K562 (cell line): ENCODE measurements around the gene MGA. TPM values are rescaled to one million over a fixed set of nuclear protein-coding genes. Genes with fewer than 3 reads are reported as not detected.

Experiments used
- ATAC-seq: fragments of 200-7000 bp; cut with Tn5 transposase; 3 replicates; pipeline ENCODE4 v1.9.1; 2020; ENCODE audit warnings: moderate library complexity
- BruUV-seq: library from RNA; stranded (reverse); fragments of 400-500 nt; replicated peaks from 2 replicates; lab custom pipeline; 2021; lab: Mats Ljungman, UMichigan
- CTCF ChIA-PET: fragments of 300-600 bp; formaldehyde crosslinking; extraction: SDS; loops from one replicate; lab custom pipeline; 2021; ENCODE audit warnings: low intra/inter-chr PET ratio; lab: Yijun Ruan, JAX
- POLR2A ChIA-PET: fragments of 300-600, 350-650 bp; sonication (Branson Sonifier 250); formaldehyde crosslinking; extraction: SDS; loops from one replicate; lab custom pipeline; 2021; ENCODE audit warnings: antibody characterized with exemption, inconsistent platforms; lab: Yijun Ruan, JAX
- DNase-seq, 4 experiments: peaks; one replicate each; pipeline versions ENCODE4 v3.0.0 to v3.0.0-alpha.2; 2011 to 2018; ENCODE audit warnings: low spot score in 3 of 4, mixed read lengths in 3 of 4; ENCODE audit errors: extremely low read depth in 1 of 4
- FAIRE-seq: peaks from 2 replicates; lab custom pipeline; 2011; peaks lifted over from hg19 to GRCh38; lab: Jason Lieb, UNC
- H2AFZ ChIP-seq: 2 replicates; pipeline ENCODE4 v1.6.0; 2011; ENCODE audit warnings: low read depth, low read length, control low read depth, inconsistent platforms
- H3K27ac ChIP-seq: fragments of 200-600 bp; 3 replicates; pipeline ENCODE4 v1.8.0; 2011; ENCODE audit warnings: low read depth, mild to moderate bottlenecking, control low read depth, inconsistent platforms, low read length, moderate library complexity, mixed read lengths; ENCODE audit errors: extremely low read depth
- H3K27me3 ChIP-seq, 2 experiments: fragments of 300-600 bp in 1 of 2; 2 replicates in 1 of 2; 3 replicates in 1 of 2; pipeline versions ENCODE4 v1.6.0 to v1.8.0; 2011; ENCODE audit warnings: inconsistent platforms in 2 of 2, low read length in 2 of 2, mild to moderate bottlenecking in 1 of 2, mixed read lengths in 1 of 2, moderate library complexity in 1 of 2; ENCODE audit not compliant: control insufficient read depth in 2 of 2, insufficient read depth in 2 of 2
- H3K36me3 ChIP-seq: fragments of 300-600 bp; 3 replicates; pipeline ENCODE4 v1.8.0; 2011; ENCODE audit warnings: mild to moderate bottlenecking, low read length, inconsistent platforms; ENCODE audit not compliant: control insufficient read depth, insufficient read depth
- H3K4me1 ChIP-seq, 2 experiments: fragments of 200-600 bp in 1 of 2; replicated peaks in 1 of 2; 2 replicates in 1 of 2; 3 replicates in 1 of 2; pipeline versions ENCODE4 v1.5.1 to v1.8.0; 2011; ENCODE audit warnings: inconsistent platforms in 2 of 2, low read length in 2 of 2, mild to moderate bottlenecking in 1 of 2, mixed read lengths in 1 of 2, moderate library complexity in 1 of 2; ENCODE audit not compliant: control insufficient read depth in 2 of 2, insufficient read depth in 2 of 2
- H3K4me2 ChIP-seq: 2 replicates; pipeline ENCODE4 v1.6.1; 2011; ENCODE audit warnings: low read length, control low read depth, inconsistent platforms, mixed read lengths; ENCODE audit not compliant: insufficient read depth
- H3K4me3 ChIP-seq: fragments of 200-600 bp; sonication (generic), shearing (Covaris generic); 2 replicates; pipeline ENCODE4 v1.5.1; 2016; ENCODE audit warnings: control low read depth, inconsistent platforms
- H3K79me2 ChIP-seq: fragments of 200-600 bp; 3 replicates; pipeline ENCODE4 v1.8.0; 2011; ENCODE audit warnings: low read length, inconsistent platforms; ENCODE audit not compliant: control insufficient read depth, insufficient read depth
- H3K9ac ChIP-seq, 2 experiments: 2 replicates each; pipeline versions ENCODE4 v1.6.0 to v1.6.1; 2011; ENCODE audit warnings: low read depth in 2 of 2, low read length in 2 of 2, control low read depth in 1 of 2, inconsistent platforms in 1 of 2, mild to moderate bottlenecking in 1 of 2, mixed read lengths in 1 of 2; ENCODE audit not compliant: insufficient read depth in 1 of 2
- H3K9me1 ChIP-seq: one replicate; pipeline ENCODE4 v1.6.0; 2011; ENCODE audit warnings: inconsistent platforms, mild to moderate bottlenecking, low read length, moderate library complexity; ENCODE audit not compliant: control insufficient read depth, insufficient read depth
- H3K9me3 ChIP-seq: replicated peaks from 2 replicates; pipeline ENCODE4 v1.5.1; 2011; ENCODE audit warnings: low read depth, low read length, inconsistent platforms; ENCODE audit not compliant: control insufficient read depth, insufficient read depth
- H4K20me1 ChIP-seq: replicated peaks from 2 replicates; pipeline ENCODE4 v1.6.1; 2011; ENCODE audit warnings: low read length, inconsistent platforms, mixed read lengths; ENCODE audit not compliant: control insufficient read depth, insufficient read depth
- CTCF ChIP-seq, 3 experiments: IDR thresholded peaks in 2 of 3; conservative IDR thresholded peaks in 1 of 3; 2 replicates each; pipeline ENCODE4 v1.5.1; 2011 to 2012; ENCODE audit warnings: low read length in 3 of 3, mild to moderate bottlenecking in 3 of 3, control low read depth in 2 of 3, improper control_type of control experiment in 1 of 3, inconsistent platforms in 1 of 3, low read depth in 1 of 3, mixed read lengths in 1 of 3, moderate library complexity in 1 of 3; ENCODE audit not compliant: insufficient read depth in 2 of 3
- DLX4 ChIP-seq: fragments of 250-450 bp; sonication (Bioruptor Pico); IDR thresholded peaks from 2 replicates; pipeline ENCODE4 v1.6.1; 2021; ENCODE audit warnings: mild to moderate bottlenecking
- ERF ChIP-seq: fragments of 450-650 bp; formaldehyde crosslinking; IDR thresholded peaks from 2 replicates; pipeline ENCODE4 v1.4.0; 2020; ENCODE audit warnings: mild to moderate bottlenecking, mixed read lengths
- HMBOX1 ChIP-seq: sonication (generic); IDR thresholded peaks from 2 replicates; pipeline ENCODE4 v1.6.1; 2016
- KLF16 ChIP-seq: IDR thresholded peaks from 2 replicates; pipeline ENCODE4 v1.6.1; 2016; ENCODE audit warnings: antibody characterized with exemption
- NFXL1 ChIP-seq: fragments of 450-650 bp; formaldehyde crosslinking; IDR thresholded peaks from 2 replicates; pipeline ENCODE4 v1.4.0; 2021; ENCODE audit warnings: mild to moderate bottlenecking
- RAD21 ChIP-seq, 2 experiments: fragments of 250-450 bp in 1 of 2; fragments of 450-650 bp in 1 of 2; sonication (Bioruptor Pico) in 1 of 2; formaldehyde crosslinking in 1 of 2; IDR thresholded peaks in 1 of 2; conservative IDR thresholded peaks in 1 of 2; 2 replicates each; pipeline versions ENCODE4 v1.4.0 to v1.8.0; 2020 to 2022; ENCODE audit warnings: mild to moderate bottlenecking in 2 of 2, moderate library complexity in 1 of 2
- ZNF280B ChIP-seq: fragments of 250-450 bp; sonication (Bioruptor Pico); IDR thresholded peaks from 2 replicates; pipeline ENCODE4 v1.5.1; 2021; ENCODE audit warnings: mild to moderate bottlenecking
- WGBS: fragments of 100-300 bp; shearing (Covaris generic); methylation state at CpG from one replicate; pipeline ENCODE4 v1.1.6; 2016; ENCODE audit warnings: low coverage, mixed read lengths; ENCODE audit not compliant: insufficient coverage; ENCODE audit errors: missing lambda C conversion rate; 5-methylcytosine and 5-hydroxymethylcytosine counted together
- in situ Hi-C: fragments of 300-500 bp; cut with MboI; formaldehyde crosslinking; loops from 4 replicates; pipeline ENCODE4 v1.15.0; 2018; ENCODE audit warnings: inconsistent platforms, mixed read lengths
- intact Hi-C: fragments of 100-400 bp; cut with micrococcal nuclease; formaldehyde crosslinking; loops from 2 replicates; pipeline ENCODE4 v1.14.2; 2022
- polyA plus RNA-seq, 8 experiments: library from polyadenylated mRNA; depleted of rRNA in 4 of 8; stranded (reverse) in 5 of 8; unstranded in 3 of 8; fragments of >200 nt; fragmentation: Nextera tagmentation in 2 of 8; fragmentation: Illumina TruSeq in 1 of 8; extraction: Ambion mirVana in 2 of 8; extraction: Trizol in 1 of 8; gene quantifications; 2 replicates each; pipeline versions ENCODE4 v1.2.1 to v1.2.3, GENCODE V29; 2011 to 2014; ENCODE audit warnings: inconsistent platforms in 1 of 8, missing spikeins in 1 of 8
- total RNA-seq, 7 experiments: library from RNA; depleted of rRNA in 6 of 7; stranded (reverse); fragments of >200 nt in 6 of 7; fragmentation: Illumina TruSeq in 2 of 7; extraction: Trizol in 2 of 7; gene quantifications; 2 replicates each; pipeline versions ENCODE4 v1.2.1 to v1.2.3, GENCODE V29; 2011 to 2021; ENCODE audit warnings: low replicate concordance in 1 of 7

Gene MGA
- total and polyA plus RNA-seq, 9 of the 15 experiments (the other 6 are each of a cell fraction or from before 2014, with no cell fraction given): 4.7 to 56.1 (median 21.1) TPM

- BruUV-seq: no TSS peak
- no peaks in the 10 kb centered on the region for H3K27me3 ChIP-seq
- DNase-seq (no peak), ATAC-seq (peak; percentile 29; the same call in 1 of the 3 replicates), FAIRE-seq (no peak)
- H3K4me2 ChIP-seq: no peak overlapping the region
- H3K27ac ChIP-seq: no peak overlapping the region
- H3K9me3 ChIP-seq: no peaks in the 10 kb centered on the region
- no peaks in the 10 kb centered on the region for H3K36me3 ChIP-seq
- H2AFZ ChIP-seq: no peak overlapping the region
- TF ChIP-seq HMBOX1 (no peak), KLF16 (no peak), RAD21 (CRISPR knock-in tag; conservative IDR thresholded peaks at IDR 0.05 in 1 of 2, IDR thresholded peaks at IDR 0.05 in 1 of 2) (peak in 1 of 2 experiments; percentile 31; a peak in 2 of 4 replicates), CTCF (IDR thresholded peaks at IDR 0.05 in 2 of 3, conservative IDR thresholded peaks at IDR 0.05 in 1 of 3; ENCODE audit: insufficient read depth in 2 of 3, low read depth in 1 of 3, low read length in 3 of 3) (peak; percentile 18 to 30 (median 24); a peak in 2 of 6 replicates), ZNF280B (CRISPR knock-in tag) (no peak), NFXL1 (no peak), ERF (no peak), DLX4 (CRISPR knock-in tag) (no peak)
- H4K20me1 ChIP-seq: no peaks in the 10 kb centered on the region
- ChIA-PET POLR2A (interaction anchor here (0.6 to 1.3 kb wide), 5 partner anchors 9 to 210 kb away, joined by 3 to 4 read pairs (median 3); no protein-coding TSS in a partner anchor), CTCF (no interaction called here)
- H3K9ac ChIP-seq: no peak overlapping the region; a peak in 1 of 4 replicates
- H3K4me1 ChIP-seq: 0 out of 5 replicates have a peak, but pooled peaks cover 3% of the 10 kb centered on the region in 2 experiments
- no peak overlapping the region for H3K4me3 ChIP-seq
- intact Hi-C loops (no loop called here), in situ Hi-C loops (loop anchor here (25.0 kb wide), 1 partner anchor 344 kb away; no protein-coding TSS in a partner anchor)
- H3K79me2 ChIP-seq: no peaks in the 10 kb centered on the region
- H3K9me1 ChIP-seq: no peaks in the 10 kb centered on the region
- 73% methylated on average over 8 of the region's 10 CpGs for WGBS
Measured at GRCh38 chr15:41806291-41807181, 146.3 kb downstream of the MGA start.
